Keratinocyte (primary cell): ENCODE measurements around the gene PRDM11. TPM values are rescaled to one million over a fixed set of nuclear protein-coding genes. Genes with fewer than 3 reads are reported as not detected.

Experiments
- DNase-seq: peaks from one replicate; pipeline ENCODE4 v3.0.0-alpha.2; 2011; ENCODE audit warnings: low read depth, missing footprints, low spot score
- FAIRE-seq: peaks from 2 replicates; lab custom pipeline; 2011; peaks lifted over from hg19 to GRCh38; lab: Jason Lieb, UNC
- H2AFZ ChIP-seq: 2 replicates; pipeline ENCODE4 v1.6.0; 2012; ENCODE audit warnings: low read length, control low read depth, inconsistent platforms; ENCODE audit not compliant: control insufficient read depth
- H3K27ac ChIP-seq: 2 replicates; pipeline ENCODE4 v1.5.1; 2011; ENCODE audit warnings: low read length; ENCODE audit not compliant: control insufficient read depth, insufficient read depth
- H3K27me3 ChIP-seq: 3 replicates; pipeline ENCODE4 v1.6.0; 2011; ENCODE audit warnings: low read length; ENCODE audit not compliant: control insufficient read depth, insufficient read depth; ENCODE audit errors: extremely low read depth
- H3K36me3 ChIP-seq, 2 experiments: 2 replicates in 1 of 2; 3 replicates in 1 of 2; pipeline ENCODE4 v1.5.1; 2011; ENCODE audit warnings: low read length in 2 of 2, mild to moderate bottlenecking in 1 of 2; ENCODE audit not compliant: control insufficient read depth in 2 of 2, insufficient read depth in 2 of 2; ENCODE audit errors: extremely low read depth in 1 of 2
- H3K4me1 ChIP-seq: 3 replicates; pipeline ENCODE4 v1.5.1; 2011; ENCODE audit warnings: low read length; ENCODE audit not compliant: control insufficient read depth, insufficient read depth; ENCODE audit errors: extremely low read depth
- H3K4me2 ChIP-seq: 3 replicates; pipeline ENCODE4 v1.6.0; 2011; ENCODE audit warnings: low read depth, low read length; ENCODE audit not compliant: control insufficient read depth, insufficient read depth; ENCODE audit errors: extremely low read depth
- H3K4me3 ChIP-seq, 3 experiments: fragments of 200-600 bp in 1 of 3; sonication (generic) in 1 of 3; 2 replicates in 2 of 3; 3 replicates in 1 of 3; pipeline ENCODE4 v1.5.1; 2011 to 2016; ENCODE audit warnings: low read length in 3 of 3, mild to moderate bottlenecking in 3 of 3, control low read depth in 2 of 3, inconsistent platforms in 1 of 3, low read depth in 1 of 3, mixed read lengths in 1 of 3, mixed run types in 1 of 3, moderate library complexity in 1 of 3; ENCODE audit not compliant: control insufficient read depth in 2 of 3, insufficient read depth in 2 of 3; ENCODE audit errors: extremely low read depth in 1 of 3
- H3K79me2 ChIP-seq: 2 replicates; pipeline ENCODE4 v1.6.0; 2012; ENCODE audit warnings: low read length; ENCODE audit not compliant: control insufficient read depth, insufficient read depth
- H3K9ac ChIP-seq: 3 replicates; pipeline ENCODE4 v1.6.0; 2011; ENCODE audit warnings: low read length; ENCODE audit not compliant: control insufficient read depth, insufficient read depth; ENCODE audit errors: extremely low read depth
- H3K9me1 ChIP-seq: 3 replicates; pipeline ENCODE4 v1.6.0; 2011; ENCODE audit warnings: low read length; ENCODE audit not compliant: control insufficient read depth, insufficient read depth; ENCODE audit errors: extremely low read depth
- H3K9me3 ChIP-seq: 2 replicates; pipeline ENCODE4 v1.5.1; 2012; ENCODE audit warnings: low read depth, low read length; ENCODE audit not compliant: control insufficient read depth
- H4K20me1 ChIP-seq: 3 replicates; pipeline ENCODE4 v1.6.0; 2011; ENCODE audit warnings: low read length; ENCODE audit not compliant: control insufficient read depth, insufficient read depth; ENCODE audit errors: extremely low read depth
- EZH2 ChIP-seq: IDR thresholded peaks from one replicate; pipeline ENCODE4 v1.6.1; 2012; ENCODE audit warnings: inconsistent platforms, mild to moderate bottlenecking, low read length, moderate library complexity
- dilution Hi-C: fragments of 300-500 bp; cut with MboI; formaldehyde crosslinking; loops from one replicate; pipeline ENCODE4 v1.7.0; 2020; ENCODE audit warnings: low sequenced_read_pairs; ENCODE audit not compliant: extremely low pct_ligation_motif_present
- polyA plus RNA-seq, 5 experiments: library from polyadenylated mRNA; depleted of rRNA in 3 of 5; stranded (reverse) in 3 of 5; stranded (forward) in 1 of 5; unstranded in 1 of 5; fragments of >200 nt; gene quantifications; 1 replicate in 1 of 5; 2 replicates in 3 of 5; 3 replicates in 1 of 5; pipeline versions ENCODE4 v1.2.1 to v1.2.3, GENCODE V29; 2011 to 2012; ENCODE audit warnings: missing spikeins in 2 of 5, low read depth in 1 of 5, low replicate concordance in 1 of 5
- TF ChIP-seq, protein P1 (sequence below), 3 experiments: IDR thresholded peaks in 1 of 3; conservative IDR thresholded peaks in 1 of 3; optimal IDR thresholded peaks in 1 of 3; 2 replicates in 2 of 3; 3 replicates in 1 of 3; pipeline versions ENCODE3 to v1.5.1; 2011; ENCODE audit warnings: low read length in 3 of 3, mild to moderate bottlenecking in 3 of 3, moderate library complexity in 2 of 3, control low read depth in 1 of 3, inconsistent platforms in 1 of 3; ENCODE audit not compliant: insufficient read depth in 2 of 3; ENCODE audit errors: extremely low read depth in 1 of 3

The PRDM11 gene
- polyA plus RNA-seq, 1 donor (not counting 4 experiments of a cell fraction or from before 2014, with no cell fraction given): 2.1 TPM

DNA sequence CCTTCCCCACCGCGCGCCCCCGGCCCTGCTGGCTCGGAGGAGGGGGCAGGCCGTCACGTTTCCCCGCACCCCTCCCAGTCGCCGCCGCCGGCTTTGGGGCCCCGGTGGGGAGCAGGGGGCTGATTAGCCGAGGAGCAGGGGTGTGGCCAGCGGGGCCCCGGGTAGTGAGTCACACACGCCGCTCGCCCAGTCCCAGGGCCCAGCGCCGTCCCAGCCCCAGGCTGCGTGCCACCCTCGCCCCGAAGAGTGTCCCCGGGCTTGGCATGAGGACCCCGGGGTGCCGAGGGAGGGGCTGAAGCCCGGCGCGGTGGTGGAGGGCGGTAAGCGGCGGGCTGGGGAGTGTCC is 34.4 kb downstream of the PRDM11 start:
- Histone ChIP-seq H3K9me3 (no peaks in the 10 kb centered on the region), H3K9me1 (no peaks in the 10 kb centered on the region), H3K36me3 (no peaks in the 10 kb centered on the region), H2AFZ (peak overlapping the region; percentile 53), H3K27ac (peak overlapping the region; percentile 26), H3K4me1 (peaks cover 20% of the 10 kb centered on the region), H3K4me2 (peak overlapping the region; percentile 59), H3K27me3 (no peaks in the 10 kb centered on the region), H3K4me3 (peak overlapping the region; percentile 29 to 50 (median 45)), H3K79me2 (no peaks in the 10 kb centered on the region), H4K20me1 (no peaks in the 10 kb centered on the region), H3K9ac (peak overlapping the region; percentile 58)
- TF ChIP-seq, protein P1, sequence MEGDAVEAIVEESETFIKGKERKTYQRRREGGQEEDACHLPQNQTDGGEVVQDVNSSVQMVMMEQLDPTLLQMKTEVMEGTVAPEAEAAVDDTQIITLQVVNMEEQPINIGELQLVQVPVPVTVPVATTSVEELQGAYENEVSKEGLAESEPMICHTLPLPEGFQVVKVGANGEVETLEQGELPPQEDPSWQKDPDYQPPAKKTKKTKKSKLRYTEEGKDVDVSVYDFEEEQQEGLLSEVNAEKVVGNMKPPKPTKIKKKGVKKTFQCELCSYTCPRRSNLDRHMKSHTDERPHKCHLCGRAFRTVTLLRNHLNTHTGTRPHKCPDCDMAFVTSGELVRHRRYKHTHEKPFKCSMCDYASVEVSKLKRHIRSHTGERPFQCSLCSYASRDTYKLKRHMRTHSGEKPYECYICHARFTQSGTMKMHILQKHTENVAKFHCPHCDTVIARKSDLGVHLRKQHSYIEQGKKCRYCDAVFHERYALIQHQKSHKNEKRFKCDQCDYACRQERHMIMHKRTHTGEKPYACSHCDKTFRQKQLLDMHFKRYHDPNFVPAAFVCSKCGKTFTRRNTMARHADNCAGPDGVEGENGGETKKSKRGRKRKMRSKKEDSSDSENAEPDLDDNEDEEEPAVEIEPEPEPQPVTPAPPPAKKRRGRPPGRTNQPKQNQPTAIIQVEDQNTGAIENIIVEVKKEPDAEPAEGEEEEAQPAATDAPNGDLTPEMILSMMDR (optimal IDR thresholded peaks at IDR 0.05 in 1 of 3, IDR thresholded peaks at IDR 0.05 in 1 of 3, conservative IDR thresholded peaks at IDR 0.05 in 1 of 3; ENCODE audit: extremely low read depth in 1 of 3, insufficient read depth in 2 of 3, low read length in 3 of 3): no peak
- no peak for TF ChIP-seq EZH2
- DNase-seq (no peak), FAIRE-seq (no peak)
- dilution Hi-C loops: no loop called here

DNA sequence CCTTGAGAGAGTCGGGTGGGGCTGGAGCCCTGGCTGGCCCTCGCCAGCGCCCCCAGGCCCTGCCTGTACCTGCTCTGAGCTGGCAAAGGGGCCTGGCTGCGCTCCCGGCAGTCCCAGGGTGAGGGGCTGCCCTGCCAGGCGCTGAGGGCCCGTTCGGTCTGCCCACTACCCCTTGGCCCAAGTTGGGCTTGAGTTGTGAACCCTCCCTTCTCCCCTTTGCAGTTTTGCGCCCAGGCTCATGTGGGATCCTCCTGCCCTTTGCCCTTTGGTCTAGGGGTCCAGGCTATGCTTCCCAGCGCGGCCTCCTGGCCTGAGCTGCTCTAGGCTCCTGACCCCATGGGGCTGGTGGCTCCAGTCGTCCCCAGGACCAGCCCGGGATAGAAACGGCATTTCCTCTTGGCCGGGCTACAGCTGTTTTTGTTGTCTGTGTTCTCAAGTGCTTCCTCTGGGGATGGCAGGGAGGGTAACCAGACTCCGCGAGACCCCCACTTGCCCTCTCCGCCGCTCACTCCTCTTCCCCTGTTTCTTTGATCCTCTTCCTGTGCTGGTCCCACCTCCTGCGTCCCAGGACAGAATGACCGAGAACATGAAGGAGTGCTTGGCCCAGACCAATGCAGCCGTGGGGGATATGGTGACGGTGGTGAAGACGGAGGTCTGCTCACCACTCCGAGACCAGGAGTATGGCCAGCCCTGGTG is 34.9 kb downstream of the PRDM11 start:
- Histone ChIP-seq H3K4me2 (peak overlapping the region; percentile 59), H3K36me3 (no peaks in the 10 kb centered on the region), H3K4me1 (peaks cover 20% of the 10 kb centered on the region), H2AFZ (peak overlapping the region; percentile 53), H4K20me1 (no peaks in the 10 kb centered on the region), H3K9me1 (no peaks in the 10 kb centered on the region), H3K9ac (peak overlapping the region; percentile 58), H3K4me3 (peak overlapping the region; percentile 29 to 50 (median 45)), H3K9me3 (no peaks in the 10 kb centered on the region), H3K27me3 (no peaks in the 10 kb centered on the region), H3K27ac (peak overlapping the region; percentile 26), H3K79me2 (no peaks in the 10 kb centered on the region)
- no peak for FAIRE-seq
- DNase-seq: no peak
- dilution Hi-C loops: no loop called here
- TF ChIP-seq EZH2: no peak
- TF ChIP-seq, protein P1 (optimal IDR thresholded peaks at IDR 0.05 in 1 of 3, IDR thresholded peaks at IDR 0.05 in 1 of 3, conservative IDR thresholded peaks at IDR 0.05 in 1 of 3; ENCODE audit: extremely low read depth in 1 of 3, insufficient read depth in 2 of 3, low read length in 3 of 3): no peak
